KMS-11 (cell line): ENCODE results near the gene CAMK1.

Experiments
- H2AFZ ChIP-seq: fragments of 200-600 bp; sonication (generic); 2 replicates; pipeline ENCODE4 v1.6.1; 2016; ENCODE audit warnings: antibody characterized with exemption, mixed run types, low read depth
- H3K27ac ChIP-seq: fragments of 200-600 bp; sonication (generic); 2 replicates; pipeline ENCODE4 v1.6.1; 2016; ENCODE audit warnings: mild to moderate bottlenecking, mixed run types
- H3K27me3 ChIP-seq: fragments of 200-600 bp; sonication (generic); 2 replicates; pipeline ENCODE4 v1.6.1; 2017; ENCODE audit warnings: mild to moderate bottlenecking, low read depth, mixed run types, moderate library complexity; ENCODE audit not compliant: insufficient read depth
- H3K36me3 ChIP-seq: fragments of 200-600 bp; sonication (generic); 2 replicates; pipeline ENCODE4 v1.6.1; 2017; ENCODE audit warnings: mild to moderate bottlenecking, mixed run types; ENCODE audit not compliant: insufficient read depth
- H3K4me1 ChIP-seq: fragments of 200-600 bp; sonication (generic); 2 replicates; pipeline ENCODE4 v1.6.1; 2016; ENCODE audit warnings: mild to moderate bottlenecking, low read depth, mixed run types; ENCODE audit not compliant: poor library complexity, severe bottlenecking
- H3K4me2 ChIP-seq: fragments of 200-600 bp; sonication (generic); 2 replicates; pipeline ENCODE4 v1.7.0; 2016; ENCODE audit warnings: mild to moderate bottlenecking, mixed run types
- H3K4me3 ChIP-seq: fragments of 200-600 bp; sonication (generic); IDR thresholded peaks from 2 replicates; pipeline ENCODE4 v1.6.1; 2017; ENCODE audit warnings: low read depth, low read length, mixed read lengths; ENCODE audit not compliant: insufficient read depth
- H3K79me2 ChIP-seq: fragments of 200-600 bp; sonication (generic); 2 replicates; pipeline ENCODE4 v1.6.1; 2016; ENCODE audit warnings: low read depth, mixed run types; ENCODE audit not compliant: insufficient read depth
- H3K9ac ChIP-seq: fragments of 200-600 bp; sonication (generic); 2 replicates; pipeline ENCODE4 v1.6.1; 2016; ENCODE audit warnings: mild to moderate bottlenecking, mixed run types
- H4K20me1 ChIP-seq: fragments of 200-600 bp; sonication (generic); 2 replicates; pipeline ENCODE4 v1.6.1; 2016; ENCODE audit warnings: mild to moderate bottlenecking, mixed run types; ENCODE audit not compliant: insufficient read depth
- CTCF ChIP-seq: fragments of 200-600 bp; sonication (generic); conservative IDR thresholded peaks from 2 replicates; pipeline ENCODE4 v1.6.1; 2017; ENCODE audit warnings: low read depth, mild to moderate bottlenecking, antibody characterized with exemption, low read length, moderate library complexity, mixed read lengths

The CAMK1 gene

DNA sequence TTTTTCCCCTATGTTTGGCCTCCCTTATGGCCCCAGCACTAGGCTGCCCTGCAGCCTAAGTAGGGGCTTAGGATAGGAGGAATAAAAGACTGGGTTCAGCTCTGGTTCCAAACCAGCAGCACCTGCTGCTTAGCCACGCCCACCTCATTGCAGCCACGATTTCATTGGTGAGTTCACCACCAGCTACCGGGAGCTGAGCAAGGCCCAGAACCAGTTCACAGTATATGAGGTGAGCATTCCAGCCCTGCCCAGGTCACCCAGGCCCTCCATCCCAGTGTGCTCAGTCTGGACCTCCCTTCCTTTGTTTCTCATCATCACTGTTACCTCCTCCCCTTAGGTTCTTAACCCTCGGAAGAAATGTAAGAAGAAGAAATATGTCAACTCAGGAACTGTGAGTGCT is 54.6 kb downstream of the CAMK1 start:
- TF ChIP-seq CTCF = no peak
- no peaks in the 10 kb centered on the region for H4K20me1 ChIP-seq
- no peaks in the 10 kb centered on the region for H3K36me3 ChIP-seq
- no peak overlapping the region for H3K4me2 ChIP-seq
- no peaks in the 10 kb centered on the region for H3K79me2 ChIP-seq
- no peak overlapping the region for H3K27ac ChIP-seq
- H3K4me1 ChIP-seq = no peaks in the 10 kb centered on the region
- H3K4me3 ChIP-seq = no peak overlapping the region
- H2AFZ ChIP-seq = no peak overlapping the region
- no peaks in the 10 kb centered on the region for H3K27me3 ChIP-seq
- H3K9ac ChIP-seq = no peak overlapping the region

DNA sequence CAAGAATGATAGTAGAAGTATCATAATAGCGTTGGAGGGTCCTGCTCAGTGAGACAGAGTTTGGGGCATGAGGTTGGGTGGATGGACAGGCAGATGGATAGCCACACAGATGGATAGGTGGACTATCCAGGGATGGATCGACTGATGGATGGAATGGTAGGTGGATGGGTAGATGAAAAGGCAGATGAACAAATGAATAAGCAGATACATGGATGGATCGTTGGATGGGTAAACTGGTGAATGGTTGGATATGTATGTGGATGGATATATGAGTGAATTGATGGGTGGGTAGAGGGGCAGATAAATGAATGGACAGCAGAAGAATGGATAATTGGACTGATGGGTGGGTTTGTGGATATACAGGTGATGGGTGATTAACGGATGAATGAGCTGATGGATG is 56.6 kb downstream of the CAMK1 start:
- H4K20me1 ChIP-seq = no peaks in the 10 kb centered on the region
- TF ChIP-seq CTCF = no peak
- H3K79me2 ChIP-seq = no peaks in the 10 kb centered on the region
- no peak overlapping the region for H3K4me3 ChIP-seq
- no peaks in the 10 kb centered on the region for H3K27me3 ChIP-seq
- H3K36me3 ChIP-seq = no peaks in the 10 kb centered on the region
- H3K4me2 ChIP-seq = no peak overlapping the region
- H2AFZ ChIP-seq = no peak overlapping the region
- no peak overlapping the region for H3K27ac ChIP-seq
- H3K4me1 ChIP-seq = no peaks in the 10 kb centered on the region
- no peak overlapping the region for H3K9ac ChIP-seq

GRCh38 chr3:9712415-9712814 is 57.3 kb downstream of the CAMK1 start:
- Histone ChIP-seq H3K79me2 (no peaks in the 10 kb centered on the region), H3K36me3 (no peaks in the 10 kb centered on the region), H3K4me3 (no peak overlapping the region), H2AFZ (no peak overlapping the region), H3K4me2 (no peak overlapping the region), H3K9ac (no peak overlapping the region), H3K27me3 (no peaks in the 10 kb centered on the region), H4K20me1 (no peaks in the 10 kb centered on the region), H3K4me1 (no peaks in the 10 kb centered on the region), H3K27ac (no peak overlapping the region)
- TF ChIP-seq CTCF = no peak

DNA sequence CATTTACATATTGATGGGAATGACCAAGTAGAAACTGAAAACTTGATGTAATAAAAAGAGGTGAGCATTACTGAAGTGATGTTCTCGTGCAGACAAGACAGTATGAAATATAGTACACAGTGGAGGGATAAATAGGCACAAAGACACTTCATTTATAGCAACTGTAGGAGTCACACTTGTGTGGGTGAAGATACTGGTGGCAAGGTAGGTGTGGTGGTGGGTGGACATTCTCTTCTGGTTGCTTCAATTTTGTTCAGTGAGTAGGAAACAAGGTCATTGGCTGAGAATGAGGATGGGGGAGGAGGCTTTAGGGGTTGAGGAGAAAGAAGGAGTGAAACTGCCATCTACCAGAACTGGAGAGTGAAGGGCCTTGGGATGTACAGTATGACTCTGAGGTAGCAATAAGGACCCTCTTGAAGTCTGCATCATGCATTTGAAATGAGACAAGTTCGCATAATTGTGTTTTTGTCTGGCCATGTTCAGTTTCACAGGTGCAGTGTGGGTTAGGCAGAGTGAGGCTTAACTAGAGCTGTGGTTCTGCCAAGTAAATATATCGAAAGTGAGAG is 59.5 kb downstream of the CAMK1 start:
- Histone ChIP-seq H3K9ac (no peak overlapping the region), H3K4me3 (no peak overlapping the region), H2AFZ (no peak overlapping the region), H3K79me2 (no peaks in the 10 kb centered on the region), H3K4me1 (no peaks in the 10 kb centered on the region), H4K20me1 (no peaks in the 10 kb centered on the region), H3K4me2 (no peak overlapping the region), H3K27ac (no peak overlapping the region), H3K27me3 (no peaks in the 10 kb centered on the region), H3K36me3 (no peaks in the 10 kb centered on the region)
- TF ChIP-seq CTCF = no peak
